K562 (cell line): ENCODE measurements around the gene XPC. TPM values are rescaled to one million over a fixed set of nuclear protein-coding genes. Genes with fewer than 3 reads are reported as not detected.

Source experiments
- ATAC-seq: fragments of 200-7000 bp; cut with Tn5 transposase; 3 replicates; pipeline ENCODE4 v1.9.1; 2020; ENCODE audit warnings: moderate library complexity
- BruUV-seq: library from RNA; stranded (reverse); fragments of 400-500 nt; replicated peaks from 2 replicates; lab custom pipeline; 2021; lab: Mats Ljungman, UMichigan
- CTCF ChIA-PET: fragments of 300-600 bp; formaldehyde crosslinking; extraction: SDS; loops from one replicate; lab custom pipeline; 2021; ENCODE audit warnings: low intra/inter-chr PET ratio; lab: Yijun Ruan, JAX
- POLR2A ChIA-PET: fragments of 300-600, 350-650 bp; sonication (Branson Sonifier 250); formaldehyde crosslinking; extraction: SDS; loops from one replicate; lab custom pipeline; 2021; ENCODE audit warnings: antibody characterized with exemption, inconsistent platforms; lab: Yijun Ruan, JAX
- DNase-seq, 4 experiments: peaks; one replicate each; pipeline versions ENCODE4 v3.0.0 to v3.0.0-alpha.2; 2011 to 2018; ENCODE audit warnings: low spot score in 3 of 4, mixed read lengths in 3 of 4; ENCODE audit errors: extremely low read depth in 1 of 4
- FAIRE-seq: peaks from 2 replicates; lab custom pipeline; 2011; peaks lifted over from hg19 to GRCh38; lab: Jason Lieb, UNC
- H2AFZ ChIP-seq: 2 replicates; pipeline ENCODE4 v1.6.0; 2011; ENCODE audit warnings: low read depth, low read length, control low read depth, inconsistent platforms
- H3K27ac ChIP-seq: fragments of 200-600 bp; 3 replicates; pipeline ENCODE4 v1.8.0; 2011; ENCODE audit warnings: low read depth, mild to moderate bottlenecking, control low read depth, inconsistent platforms, low read length, moderate library complexity, mixed read lengths; ENCODE audit errors: extremely low read depth
- H3K27me3 ChIP-seq, 2 experiments: fragments of 300-600 bp in 1 of 2; 2 replicates in 1 of 2; 3 replicates in 1 of 2; pipeline versions ENCODE4 v1.6.0 to v1.8.0; 2011; ENCODE audit warnings: inconsistent platforms in 2 of 2, low read length in 2 of 2, mild to moderate bottlenecking in 1 of 2, mixed read lengths in 1 of 2, moderate library complexity in 1 of 2; ENCODE audit not compliant: control insufficient read depth in 2 of 2, insufficient read depth in 2 of 2
- H3K36me3 ChIP-seq: fragments of 300-600 bp; 3 replicates; pipeline ENCODE4 v1.8.0; 2011; ENCODE audit warnings: mild to moderate bottlenecking, low read length, inconsistent platforms; ENCODE audit not compliant: control insufficient read depth, insufficient read depth
- H3K4me1 ChIP-seq, 2 experiments: fragments of 200-600 bp in 1 of 2; replicated peaks in 1 of 2; 2 replicates in 1 of 2; 3 replicates in 1 of 2; pipeline versions ENCODE4 v1.5.1 to v1.8.0; 2011; ENCODE audit warnings: inconsistent platforms in 2 of 2, low read length in 2 of 2, mild to moderate bottlenecking in 1 of 2, mixed read lengths in 1 of 2, moderate library complexity in 1 of 2; ENCODE audit not compliant: control insufficient read depth in 2 of 2, insufficient read depth in 2 of 2
- H3K4me2 ChIP-seq: 2 replicates; pipeline ENCODE4 v1.6.1; 2011; ENCODE audit warnings: low read length, control low read depth, inconsistent platforms, mixed read lengths; ENCODE audit not compliant: insufficient read depth
- H3K4me3 ChIP-seq: fragments of 200-600 bp; sonication (generic), shearing (Covaris generic); 2 replicates; pipeline ENCODE4 v1.5.1; 2016; ENCODE audit warnings: control low read depth, inconsistent platforms
- H3K79me2 ChIP-seq: fragments of 200-600 bp; 3 replicates; pipeline ENCODE4 v1.8.0; 2011; ENCODE audit warnings: low read length, inconsistent platforms; ENCODE audit not compliant: control insufficient read depth, insufficient read depth
- H3K9ac ChIP-seq, 2 experiments: 2 replicates each; pipeline versions ENCODE4 v1.6.0 to v1.6.1; 2011; ENCODE audit warnings: low read depth in 2 of 2, low read length in 2 of 2, control low read depth in 1 of 2, inconsistent platforms in 1 of 2, mild to moderate bottlenecking in 1 of 2, mixed read lengths in 1 of 2; ENCODE audit not compliant: insufficient read depth in 1 of 2
- H3K9me1 ChIP-seq: one replicate; pipeline ENCODE4 v1.6.0; 2011; ENCODE audit warnings: inconsistent platforms, mild to moderate bottlenecking, low read length, moderate library complexity; ENCODE audit not compliant: control insufficient read depth, insufficient read depth
- H3K9me3 ChIP-seq: replicated peaks from 2 replicates; pipeline ENCODE4 v1.5.1; 2011; ENCODE audit warnings: low read depth, low read length, inconsistent platforms; ENCODE audit not compliant: control insufficient read depth, insufficient read depth
- H4K20me1 ChIP-seq: replicated peaks from 2 replicates; pipeline ENCODE4 v1.6.1; 2011; ENCODE audit warnings: low read length, inconsistent platforms, mixed read lengths; ENCODE audit not compliant: control insufficient read depth, insufficient read depth
- GABPA ChIP-seq: fragments of 200-800 bp; sonication (Bioruptor generic); conservative IDR thresholded peaks from 2 replicates; pipeline ENCODE4 v1.6.1; 2016; ENCODE audit warnings: low read depth, missing genetic modification characterization, missing compliant biosample characterization
- ZNF175 ChIP-seq: fragments of 200-800 bp; sonication (Bioruptor generic); IDR thresholded peaks from 2 replicates; pipeline ENCODE4 v1.6.1; 2016; ENCODE audit warnings: low read depth, mild to moderate bottlenecking, missing genetic modification characterization, missing compliant biosample characterization
- WGBS: fragments of 100-300 bp; shearing (Covaris generic); methylation state at CpG from one replicate; pipeline ENCODE4 v1.1.6; 2016; ENCODE audit warnings: low coverage, mixed read lengths; ENCODE audit not compliant: insufficient coverage; ENCODE audit errors: missing lambda C conversion rate; 5-methylcytosine and 5-hydroxymethylcytosine counted together
- in situ Hi-C: fragments of 300-500 bp; cut with MboI; formaldehyde crosslinking; loops from 4 replicates; pipeline ENCODE4 v1.15.0; 2018; ENCODE audit warnings: inconsistent platforms, mixed read lengths
- intact Hi-C: fragments of 100-400 bp; cut with micrococcal nuclease; formaldehyde crosslinking; loops from 2 replicates; pipeline ENCODE4 v1.14.2; 2022
- polyA plus RNA-seq, 8 experiments: library from polyadenylated mRNA; depleted of rRNA in 4 of 8; stranded (reverse) in 5 of 8; unstranded in 3 of 8; fragments of >200 nt; fragmentation: Nextera tagmentation in 2 of 8; fragmentation: Illumina TruSeq in 1 of 8; extraction: Ambion mirVana in 2 of 8; extraction: Trizol in 1 of 8; gene quantifications; 2 replicates each; pipeline versions ENCODE4 v1.2.1 to v1.2.3, GENCODE V29; 2011 to 2014; ENCODE audit warnings: inconsistent platforms in 1 of 8, missing spikeins in 1 of 8
- total RNA-seq, 7 experiments: library from RNA; depleted of rRNA in 6 of 7; stranded (reverse); fragments of >200 nt in 6 of 7; fragmentation: Illumina TruSeq in 2 of 7; extraction: Trizol in 2 of 7; gene quantifications; 2 replicates each; pipeline versions ENCODE4 v1.2.1 to v1.2.3, GENCODE V29; 2011 to 2021; ENCODE audit warnings: low replicate concordance in 1 of 7
- TF ChIP-seq, protein P1 (sequence below), 3 experiments: IDR thresholded peaks in 2 of 3; conservative IDR thresholded peaks in 1 of 3; 2 replicates each; pipeline ENCODE4 v1.5.1; 2011 to 2012; ENCODE audit warnings: low read length in 3 of 3, mild to moderate bottlenecking in 3 of 3, control low read depth in 2 of 3, improper control_type of control experiment in 1 of 3, inconsistent platforms in 1 of 3, low read depth in 1 of 3, mixed read lengths in 1 of 3, moderate library complexity in 1 of 3; ENCODE audit not compliant: insufficient read depth in 2 of 3

XPC gene
- total and polyA plus RNA-seq, 9 of the 15 experiments (the other 6 are each of a cell fraction or from before 2014, with no cell fraction given), result 3.8 to 54.7 (median 41.3) TPM

DNA sequence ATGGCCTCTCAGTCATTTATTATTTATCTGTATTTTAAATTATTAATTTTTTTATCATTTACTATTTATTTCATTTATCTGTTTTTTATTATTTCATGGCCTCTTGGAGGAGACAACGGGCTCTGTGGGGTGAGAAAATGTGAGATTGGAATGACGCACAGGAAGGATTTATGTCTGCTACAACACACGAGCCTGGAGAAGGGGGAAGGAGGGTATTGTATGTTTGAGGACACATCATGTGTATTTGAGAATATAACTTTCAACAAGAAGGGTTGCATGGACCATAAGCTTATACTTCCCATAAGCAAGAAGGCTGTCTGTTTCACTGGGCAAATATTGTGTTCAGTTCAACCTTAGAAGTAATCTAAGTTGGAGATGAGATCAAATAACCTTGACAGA lies 31.9 kb upstream of the XPC start:
- CTCF ChIA-PET, result no interaction called here
- BruUV-seq, result no TSS peak

More for the DNA sequence above, 31.9 kb upstream of the XPC start:
- 35% methylated on average over 3 of the region's 3 CpGs for WGBS
- Histone ChIP-seq H4K20me1 (no peaks in the 10 kb centered on the region), H3K9me1 (no peaks in the 10 kb centered on the region), H3K4me3 (no peak overlapping the region), H3K79me2 (no peaks in the 10 kb centered on the region), H3K9ac (no peak overlapping the region), H2AFZ (peak overlapping the region; percentile 83), H3K27me3 (no peaks in the 10 kb centered on the region), H3K4me2 (no peak overlapping the region), H3K4me1 (peaks cover 32 to 62% of the 10 kb centered on the region in 2 experiments), H3K9me3 (no peaks in the 10 kb centered on the region), H3K27ac (no peak overlapping the region), H3K36me3 (no peaks in the 10 kb centered on the region)
- in situ Hi-C loops (no loop called here), intact Hi-C loops (no loop called here)
- no peak for DNase-seq
- POLR2A ChIA-PET, result interaction anchor here (0.8 to 5.4 kb wide), 6 partner anchors 8 to 42 kb away, joined by 3 to 22 read pairs (median 6); no protein-coding TSS in a partner anchor
- FAIRE-seq, result no peak
- ATAC-seq, result no peak
- TF ChIP-seq, protein P1, sequence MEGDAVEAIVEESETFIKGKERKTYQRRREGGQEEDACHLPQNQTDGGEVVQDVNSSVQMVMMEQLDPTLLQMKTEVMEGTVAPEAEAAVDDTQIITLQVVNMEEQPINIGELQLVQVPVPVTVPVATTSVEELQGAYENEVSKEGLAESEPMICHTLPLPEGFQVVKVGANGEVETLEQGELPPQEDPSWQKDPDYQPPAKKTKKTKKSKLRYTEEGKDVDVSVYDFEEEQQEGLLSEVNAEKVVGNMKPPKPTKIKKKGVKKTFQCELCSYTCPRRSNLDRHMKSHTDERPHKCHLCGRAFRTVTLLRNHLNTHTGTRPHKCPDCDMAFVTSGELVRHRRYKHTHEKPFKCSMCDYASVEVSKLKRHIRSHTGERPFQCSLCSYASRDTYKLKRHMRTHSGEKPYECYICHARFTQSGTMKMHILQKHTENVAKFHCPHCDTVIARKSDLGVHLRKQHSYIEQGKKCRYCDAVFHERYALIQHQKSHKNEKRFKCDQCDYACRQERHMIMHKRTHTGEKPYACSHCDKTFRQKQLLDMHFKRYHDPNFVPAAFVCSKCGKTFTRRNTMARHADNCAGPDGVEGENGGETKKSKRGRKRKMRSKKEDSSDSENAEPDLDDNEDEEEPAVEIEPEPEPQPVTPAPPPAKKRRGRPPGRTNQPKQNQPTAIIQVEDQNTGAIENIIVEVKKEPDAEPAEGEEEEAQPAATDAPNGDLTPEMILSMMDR (IDR thresholded peaks at IDR 0.05 in 2 of 3, conservative IDR thresholded peaks at IDR 0.05 in 1 of 3; ENCODE audit: insufficient read depth in 2 of 3, low read depth in 1 of 3, low read length in 3 of 3), result 0 out of 6 replicates have a peak, but pooled peaks of 1 of the 3 experiments have one; percentile 8
- TF ChIP-seq ZNF175 (CRISPR knock-in tag) (no peak), GABPA (no peak)
- TF ChIP-seq, all 486 proteins: peak for 1
